Sigmoid colon (tissue), 7 donors: ENCODE results near the gene ELFN1. TPM values are rescaled to one million over a fixed set of nuclear protein-coding genes. Genes with fewer than 3 reads are reported as not detected.

Experiments
- DNase-seq: peaks from one replicate; pipeline ENCODE4 v3.0.0-alpha.2; 2019
- H3K27ac ChIP-seq, 4 donors: fragments of 200-600 bp; sonication (generic); one replicate each; pipeline ENCODE4 v1.5.1; 2016 to 2019; ENCODE audit warnings: mild to moderate bottlenecking in 1 of 4
- H3K27me3 ChIP-seq, 3 donors: fragments of 200-600 bp; sonication (generic); one replicate each; pipeline ENCODE4 v1.5.1; 2019; ENCODE audit warnings: mild to moderate bottlenecking in 1 of 3
- H3K36me3 ChIP-seq, 4 donors: fragments of 200-600 bp; sonication (generic); one replicate each; pipeline ENCODE4 v1.5.1; 2016 to 2019
- H3K4me1 ChIP-seq, 4 donors: fragments of 200-600 bp; sonication (generic); one replicate each; pipeline ENCODE4 v1.5.1; 2017 to 2019
- H3K4me3 ChIP-seq, 4 donors: fragments of 200-600 bp; sonication (generic); one replicate each; pipeline ENCODE4 v1.5.1; 2017 to 2019; ENCODE audit warnings: mild to moderate bottlenecking in 2 of 4, moderate library complexity in 1 of 4
- H3K9me3 ChIP-seq, 4 donors: fragments of 200-600 bp in 3 of 4; sonication (generic) in 3 of 4; one replicate each; pipeline versions ENCODE4 v1.5.1 to v1.6.1; 2013 to 2019
- EP300 ChIP-seq, 4 donors: sonication (generic); formaldehyde crosslinking; IDR thresholded peaks; one replicate each; pipeline ENCODE4 v1.6.1; 2017; ENCODE audit warnings: antibody characterized with exemption in 4 of 4
- POLR2A ChIP-seq, 2 donors: fragments of 450-650 bp; IDR thresholded peaks; one replicate each; pipeline ENCODE4 v1.6.1; 2016; ENCODE audit warnings: antibody characterized with exemption in 2 of 2, mild to moderate bottlenecking in 2 of 2, moderate library complexity in 2 of 2
- POLR2AphosphoS5 ChIP-seq, 4 donors: sonication (generic); formaldehyde crosslinking; IDR thresholded peaks; one replicate each; pipeline ENCODE4 v1.6.1; 2017; ENCODE audit warnings: antibody characterized with exemption in 4 of 4
- WGBS, 2 donors: extraction: QIAGEN DNeasy Blood & Tissue Kit; methylation state at CpG; one replicate each; pipeline ENCODE4 v1.1.7; 2013; 5-methylcytosine and 5-hydroxymethylcytosine counted together
- intact Hi-C: fragments of 100-400 bp; cut with DNase I; formaldehyde crosslinking; loops from one replicate; pipeline ENCODE4 v1.15.1; 2023
- polyA plus RNA-seq, 3 donors: library from polyadenylated mRNA; stranded (reverse); fragments of 200-250 nt; gene quantifications; one replicate each; pipeline ENCODE4 v1.2.3, GENCODE V29; 2013
- total RNA-seq, 4 donors: library from RNA; depleted of rRNA; stranded (reverse); fragments of >200 nt; gene quantifications; one replicate each; pipeline ENCODE4 v1.1.0, GENCODE V29; 2016
- TF ChIP-seq, protein P1 (sequence below), 4 experiments: fragments of 450-650 bp in 3 of 4; fragments of 200-600 bp in 1 of 4; IDR thresholded peaks; one replicate each; pipeline ENCODE4 v1.5.1; 2016 to 2019; ENCODE audit warnings: antibody characterized with exemption in 4 of 4, mild to moderate bottlenecking in 3 of 4, moderate library complexity in 2 of 4
- donor health status: healthy with polysubstance abuse.
- donor health status: Bipolar disorder and iron deficiency.
- donor health status: healthy.

ELFN1 gene
- total and polyA plus RNA-seq, 7 donors = 0.33 to 0.83 (median 0.54) TPM; not detected in 2

DNA sequence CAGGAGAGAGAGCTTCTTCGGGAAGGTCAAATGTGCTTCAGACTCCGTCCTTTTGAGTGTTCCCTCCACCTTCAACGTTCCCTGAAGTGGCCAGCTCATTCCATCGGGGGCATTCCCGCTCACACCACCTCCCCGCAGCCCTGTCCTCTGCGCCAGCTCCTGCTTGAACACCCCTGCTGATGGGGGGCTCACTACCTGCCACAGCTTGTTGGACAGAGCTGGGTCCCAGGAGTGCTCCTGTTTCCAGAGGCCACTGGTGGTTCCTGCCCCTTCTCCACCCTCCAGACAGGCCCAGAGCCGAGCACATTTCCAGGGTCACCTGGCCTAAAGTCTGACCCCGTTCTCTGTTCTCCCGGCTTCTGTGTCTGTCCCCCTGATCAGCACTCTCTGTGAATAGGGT, 67.4 kb downstream of the ELFN1 start:
- Histone ChIP-seq H3K9me3 (no peaks in the 10 kb centered on the region), H3K27ac (no peak overlapping the region), H3K27me3 (peaks cover 0 to 29% (median 0%) of the 10 kb centered on the region in 3 donors), H3K4me1 (peaks cover 0 to under 1% (median 0%) of the 10 kb centered on the region in 4 donors), H3K36me3 (no peaks in the 10 kb centered on the region), H3K4me3 (no peak overlapping the region)
- TF ChIP-seq POLR2AphosphoS5 (IDR thresholded peaks at IDR 0.05) (no peak), POLR2A (IDR thresholded peaks at IDR 0.05) (no peak), EP300 (IDR thresholded peaks at IDR 0.05) (no peak)
- WGBS, 2 donors = 78 to 91% methylated on average over 10 of the region's 10 CpGs
- intact Hi-C loops = no loop called here
- DNase-seq = no peak

DNA sequence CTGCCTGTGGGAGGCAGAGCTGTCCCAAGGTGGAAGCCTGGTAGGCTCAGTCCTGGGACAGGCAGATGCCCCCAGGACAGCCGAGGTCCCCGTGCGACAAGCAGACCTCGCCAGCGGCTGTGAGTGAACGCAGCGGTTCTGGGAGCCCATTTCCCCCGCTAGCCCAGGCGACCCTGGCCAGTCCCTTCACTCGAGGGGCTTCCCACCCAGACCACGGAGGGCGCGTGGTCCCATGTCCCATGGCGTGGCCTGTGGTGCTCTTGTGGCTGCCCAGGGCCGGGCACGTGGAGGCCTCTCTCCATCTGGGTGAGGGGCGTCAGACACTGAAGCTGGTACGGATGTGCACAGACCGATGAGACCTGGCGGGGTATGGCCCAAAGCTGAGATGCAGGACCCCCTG, 67.9 kb downstream of the ELFN1 start:
- intact Hi-C loops = no loop called here
- no peaks in the 10 kb centered on the region for H3K9me3 ChIP-seq
- H3K4me3 ChIP-seq = no peak overlapping the region
- H3K27ac ChIP-seq = no peak overlapping the region
- H3K4me1 ChIP-seq = peaks cover 0 to 5% (median 2%) of the 10 kb centered on the region in 4 donors
- no peak for DNase-seq
- no peaks in the 10 kb centered on the region for H3K36me3 ChIP-seq
- WGBS, 2 donors = 90 to 91% methylated on average over 20 of the region's 20 CpGs
- H3K27me3 ChIP-seq = peaks cover 0 to 33% (median 0%) of the 10 kb centered on the region in 3 donors
- TF ChIP-seq, protein P1, sequence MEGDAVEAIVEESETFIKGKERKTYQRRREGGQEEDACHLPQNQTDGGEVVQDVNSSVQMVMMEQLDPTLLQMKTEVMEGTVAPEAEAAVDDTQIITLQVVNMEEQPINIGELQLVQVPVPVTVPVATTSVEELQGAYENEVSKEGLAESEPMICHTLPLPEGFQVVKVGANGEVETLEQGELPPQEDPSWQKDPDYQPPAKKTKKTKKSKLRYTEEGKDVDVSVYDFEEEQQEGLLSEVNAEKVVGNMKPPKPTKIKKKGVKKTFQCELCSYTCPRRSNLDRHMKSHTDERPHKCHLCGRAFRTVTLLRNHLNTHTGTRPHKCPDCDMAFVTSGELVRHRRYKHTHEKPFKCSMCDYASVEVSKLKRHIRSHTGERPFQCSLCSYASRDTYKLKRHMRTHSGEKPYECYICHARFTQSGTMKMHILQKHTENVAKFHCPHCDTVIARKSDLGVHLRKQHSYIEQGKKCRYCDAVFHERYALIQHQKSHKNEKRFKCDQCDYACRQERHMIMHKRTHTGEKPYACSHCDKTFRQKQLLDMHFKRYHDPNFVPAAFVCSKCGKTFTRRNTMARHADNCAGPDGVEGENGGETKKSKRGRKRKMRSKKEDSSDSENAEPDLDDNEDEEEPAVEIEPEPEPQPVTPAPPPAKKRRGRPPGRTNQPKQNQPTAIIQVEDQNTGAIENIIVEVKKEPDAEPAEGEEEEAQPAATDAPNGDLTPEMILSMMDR (IDR thresholded peaks at IDR 0.05) = no peak
- TF ChIP-seq POLR2A (IDR thresholded peaks at IDR 0.05) (no peak), EP300 (IDR thresholded peaks at IDR 0.05) (no peak), POLR2AphosphoS5 (IDR thresholded peaks at IDR 0.05) (no peak)

DNA sequence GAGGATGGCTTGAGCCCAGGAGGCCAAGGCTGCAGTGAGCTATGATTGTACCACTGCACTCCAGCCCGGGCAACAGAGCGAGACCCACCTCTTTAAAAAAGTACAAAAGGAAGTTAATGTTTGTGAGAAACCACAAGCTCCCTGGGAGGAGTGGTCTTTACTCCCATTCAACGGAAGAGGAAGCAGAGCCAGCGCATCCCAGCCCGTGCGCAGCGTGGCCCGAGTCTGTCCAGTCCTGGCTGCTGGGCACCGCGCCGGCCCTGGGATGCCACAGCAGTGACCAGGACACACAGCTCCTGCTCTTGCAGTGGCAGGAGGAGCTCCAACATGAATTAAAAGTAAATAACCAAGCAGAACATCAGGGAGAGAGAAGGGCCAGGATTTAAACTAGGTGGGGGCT, 68.4 kb downstream of the ELFN1 start:
- Histone ChIP-seq H3K36me3 (no peaks in the 10 kb centered on the region), H3K27me3 (peaks cover 0 to 39% (median 0%) of the 10 kb centered on the region in 3 donors), H3K4me1 (peaks cover 0 to 6% (median 2%) of the 10 kb centered on the region in 4 donors), H3K4me3 (no peak overlapping the region), H3K9me3 (no peaks in the 10 kb centered on the region), H3K27ac (no peak overlapping the region)
- 49 to 79% methylated on average over 11 of the region's 11 CpGs for WGBS, 2 donors
- no peak for DNase-seq
- TF ChIP-seq, protein P1 (IDR thresholded peaks at IDR 0.05) = no peak
- TF ChIP-seq POLR2A (IDR thresholded peaks at IDR 0.05) (no peak), EP300 (IDR thresholded peaks at IDR 0.05) (no peak), POLR2AphosphoS5 (IDR thresholded peaks at IDR 0.05) (no peak)
- intact Hi-C loops = no loop called here

DNA sequence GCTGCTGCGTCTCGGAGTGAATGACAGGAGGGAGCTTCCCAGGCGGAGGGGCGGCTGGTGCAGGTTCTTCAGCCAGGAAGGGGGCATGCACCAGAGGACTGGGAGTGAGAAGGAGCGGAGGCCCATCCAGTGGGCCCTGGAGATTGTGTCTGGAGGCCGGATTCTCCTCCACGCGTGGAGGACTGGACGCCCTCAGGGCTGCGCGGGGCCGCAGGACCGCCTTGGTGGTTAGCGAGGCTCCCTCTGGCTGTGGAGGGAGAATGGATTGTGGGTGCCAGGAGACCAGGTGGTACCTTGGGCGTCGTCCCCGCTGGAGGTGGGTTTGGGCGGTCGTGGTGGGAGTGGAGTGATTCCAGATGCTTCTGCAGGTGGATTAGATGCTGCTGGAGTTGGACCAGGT, 68.9 kb downstream of the ELFN1 start:
- Histone ChIP-seq H3K27ac (no peak overlapping the region), H3K36me3 (no peaks in the 10 kb centered on the region), H3K4me1 (peaks cover 0 to 6% (median 2%) of the 10 kb centered on the region in 4 donors), H3K27me3 (peaks cover 0 to 41% (median 0%) of the 10 kb centered on the region in 3 donors), H3K9me3 (no peaks in the 10 kb centered on the region), H3K4me3 (no peak overlapping the region)
- no peak for TF ChIP-seq EP300 (IDR thresholded peaks at IDR 0.05)
- no peak for TF ChIP-seq POLR2A (IDR thresholded peaks at IDR 0.05)
- TF ChIP-seq, protein P1 (IDR thresholded peaks at IDR 0.05) = no peak
- 90 to 92% methylated on average over 19 of the region's 19 CpGs for WGBS, 2 donors
- intact Hi-C loops = no loop called here
- no peak for DNase-seq

DNA sequence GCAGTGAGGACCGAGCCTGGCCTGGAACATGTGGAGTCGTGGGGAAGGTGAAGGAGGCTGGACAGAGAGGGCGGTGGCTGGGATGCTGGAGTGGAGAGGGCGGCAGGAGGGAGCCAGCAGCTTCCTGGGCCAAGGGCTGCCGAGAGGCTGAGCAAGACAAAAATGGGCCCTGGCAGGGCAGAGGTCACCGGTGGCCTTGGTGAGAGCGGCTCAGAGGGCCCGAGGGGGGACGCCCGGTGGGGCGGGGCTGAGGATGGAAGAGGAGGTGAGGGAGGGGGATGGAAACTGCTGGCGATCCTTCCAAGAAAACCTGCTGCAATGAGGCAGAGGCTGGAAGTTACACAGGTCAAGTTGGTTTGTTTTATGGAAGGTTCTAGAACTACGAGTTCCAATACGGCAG, 69.5 kb downstream of the ELFN1 start:
- TF ChIP-seq POLR2AphosphoS5 (IDR thresholded peaks at IDR 0.05) = no peak
- intact Hi-C loops = no loop called here
- Histone ChIP-seq H3K27me3 (peaks cover 0 to 40% (median 0%) of the 10 kb centered on the region in 3 donors), H3K4me1 (peaks cover 0 to 6% (median 2%) of the 10 kb centered on the region in 4 donors), H3K27ac (no peak overlapping the region), H3K9me3 (no peaks in the 10 kb centered on the region), H3K4me3 (no peak overlapping the region), H3K36me3 (no peaks in the 10 kb centered on the region)
- no peak for DNase-seq
- WGBS, 2 donors = 60 to 79% methylated on average over 14 of the region's 14 CpGs

DNA sequence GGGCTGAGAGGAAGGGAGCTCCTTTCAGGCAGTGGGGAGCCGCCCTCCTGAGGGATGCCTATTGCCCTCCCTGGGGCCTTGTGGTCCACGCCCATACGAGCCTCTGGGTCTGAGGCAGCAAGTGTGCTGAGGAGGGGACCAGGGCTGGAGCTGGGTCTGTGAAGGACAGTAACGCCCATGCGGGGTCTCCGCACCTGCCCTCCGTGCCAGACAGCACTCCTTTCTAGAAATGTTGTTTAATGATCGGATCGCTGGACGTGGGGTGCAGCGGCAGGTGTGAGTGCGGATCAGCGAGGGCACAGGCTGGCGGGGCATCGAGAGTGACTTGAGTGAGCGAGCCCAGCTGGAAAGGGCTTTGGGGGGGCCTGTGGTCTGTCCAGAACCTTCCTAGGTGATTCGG, 70.1 kb downstream of the ELFN1 start:
- Histone ChIP-seq H3K9me3 (no peaks in the 10 kb centered on the region), H3K27ac (no peak overlapping the region), H3K4me3 (no peak overlapping the region), H3K27me3 (peaks cover 0 to 34% (median 0%) of the 10 kb centered on the region in 3 donors), H3K36me3 (no peaks in the 10 kb centered on the region), H3K4me1 (peaks cover 0 to 6% (median 2%) of the 10 kb centered on the region in 4 donors)
- intact Hi-C loops = no loop called here
- DNase-seq = no peak
- TF ChIP-seq POLR2A (IDR thresholded peaks at IDR 0.05) (no peak), POLR2AphosphoS5 (IDR thresholded peaks at IDR 0.05) (no peak), EP300 (IDR thresholded peaks at IDR 0.05) (no peak)
- TF ChIP-seq, protein P1 (IDR thresholded peaks at IDR 0.05) = no peak
- 84 to 88% methylated on average over 17 of the region's 17 CpGs for WGBS, 2 donors
